ENCODE measurements around the gene PPP1R14B. TPM values are rescaled to one million over a fixed set of nuclear protein-coding genes. Genes with fewer than 3 reads are reported as not detected.

Gene PPP1R14B
- polyA plus RNA-seq, 1 donor: 62.6 TPM

DNA sequence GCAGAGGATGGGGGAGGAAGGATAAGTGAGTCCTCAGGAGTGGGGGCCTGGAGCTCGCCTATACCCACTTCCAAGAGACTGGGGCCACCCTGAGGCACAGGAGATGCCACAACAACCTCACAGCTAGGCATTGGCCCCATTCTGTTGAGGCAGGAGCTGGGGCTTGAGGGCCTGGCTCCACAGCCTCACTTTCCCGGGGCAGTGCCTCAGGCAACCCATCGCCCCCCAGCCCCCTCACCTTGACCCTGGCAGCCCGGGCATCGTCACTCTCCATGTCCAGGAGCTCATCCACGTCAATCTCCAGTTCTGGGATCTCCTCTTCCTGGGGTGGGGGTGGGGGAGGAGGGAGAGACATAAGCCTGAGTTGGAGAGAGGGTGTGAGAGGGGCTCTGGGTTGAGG, 1.8 kb downstream of the PPP1R14B start:
- Histone ChIP-seq H3K4me3 (ENCODE audit: low read length) (peak overlapping the region; percentile 83), H3K4me1 (ENCODE audit: control insufficient read depth, insufficient read depth, low read length) (peaks cover 47% of the 10 kb centered on the region), H3K9me3 (ENCODE audit: control insufficient read depth, low read depth, low read length) (no peaks in the 10 kb centered on the region), H3K27me3 (ENCODE audit: control insufficient read depth, insufficient read depth, low read length) (no peaks in the 10 kb centered on the region), H3K36me3 (ENCODE audit: control insufficient read depth, insufficient read depth, low read length) (peaks cover 16% of the 10 kb centered on the region), H3K27ac (ENCODE audit: low read length) (peak overlapping the region; percentile 89)
- no peak for DNase-seq
- WGBS (ENCODE audit: insufficient coverage, low lambda C conversion rate): no CpG with 5 or more reads among the region's 6 CpGs

DNA sequence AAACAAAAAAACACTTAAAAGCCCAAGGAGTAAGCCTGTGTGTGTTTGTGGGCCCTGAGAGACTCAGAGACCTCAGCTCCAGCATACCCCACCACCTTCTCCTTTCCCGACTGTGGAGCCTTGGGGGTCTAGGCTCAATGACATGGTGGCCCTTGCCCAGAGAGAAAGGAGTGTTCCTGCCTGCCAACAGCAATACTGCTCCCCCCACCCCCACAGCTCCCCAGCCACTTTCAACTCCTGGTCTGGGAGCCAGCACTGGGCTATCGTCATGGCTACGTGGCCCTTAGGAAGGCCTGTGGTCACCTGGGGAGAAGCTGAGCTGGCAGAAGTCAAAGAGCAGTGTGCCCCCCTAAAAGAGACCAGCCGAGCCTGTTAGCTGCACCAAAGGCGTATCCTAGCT, 2.6 kb downstream of the PPP1R14B start:
- WGBS (ENCODE audit: insufficient coverage, low lambda C conversion rate): no CpG with 5 or more reads among the region's 5 CpGs
- Histone ChIP-seq H3K36me3 (ENCODE audit: control insufficient read depth, insufficient read depth, low read length) (peaks cover 20% of the 10 kb centered on the region), H3K9me3 (ENCODE audit: control insufficient read depth, low read depth, low read length) (no peaks in the 10 kb centered on the region), H3K27ac (ENCODE audit: low read length) (no peak overlapping the region), H3K4me1 (ENCODE audit: control insufficient read depth, insufficient read depth, low read length) (peaks cover 44% of the 10 kb centered on the region), H3K4me3 (ENCODE audit: low read length) (no peak overlapping the region), H3K27me3 (ENCODE audit: control insufficient read depth, insufficient read depth, low read length) (no peaks in the 10 kb centered on the region)
- DNase-seq: no peak

DNA sequence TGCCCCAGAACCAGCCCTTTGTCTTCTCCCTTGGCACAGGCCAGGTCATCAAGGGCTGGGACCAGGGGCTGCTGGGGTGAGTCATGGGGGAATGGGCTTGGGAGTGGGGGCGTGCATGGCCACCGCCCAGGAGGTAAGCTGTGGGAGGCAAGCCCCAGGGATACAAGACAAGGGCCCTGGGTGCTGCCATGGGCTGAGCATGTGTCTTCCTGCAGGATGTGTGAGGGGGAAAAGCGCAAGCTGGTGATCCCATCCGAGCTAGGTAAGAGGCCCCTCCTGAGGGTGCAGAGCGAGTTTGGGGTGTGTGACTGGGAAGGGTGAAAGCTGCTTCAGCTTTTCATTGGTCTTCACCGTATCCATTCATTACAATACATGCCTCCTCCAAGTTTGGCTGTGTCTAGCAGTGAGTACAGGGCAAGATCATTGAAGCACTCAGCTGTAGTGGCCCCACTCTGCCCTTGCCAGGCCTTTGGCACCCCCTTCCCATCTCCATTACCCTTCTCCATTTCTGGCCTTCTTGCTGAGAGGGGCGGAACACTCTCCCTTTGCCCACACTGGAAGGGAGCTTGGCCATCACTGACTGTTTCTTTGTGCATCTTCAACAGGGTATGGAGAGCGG, 3.4 kb downstream of the PPP1R14B start:
- Histone ChIP-seq H3K36me3 (ENCODE audit: control insufficient read depth, insufficient read depth, low read length) (peaks cover 27% of the 10 kb centered on the region), H3K4me1 (ENCODE audit: control insufficient read depth, insufficient read depth, low read length) (peaks cover 38% of the 10 kb centered on the region), H3K9me3 (ENCODE audit: control insufficient read depth, low read depth, low read length) (no peaks in the 10 kb centered on the region), H3K4me3 (ENCODE audit: low read length) (no peak overlapping the region), H3K27ac (ENCODE audit: low read length) (no peak overlapping the region), H3K27me3 (ENCODE audit: control insufficient read depth, insufficient read depth, low read length) (no peaks in the 10 kb centered on the region)
- no CpG with 5 or more reads among the region's 8 CpGs for WGBS (ENCODE audit: insufficient coverage, low lambda C conversion rate)
- DNase-seq: no peak

DNA sequence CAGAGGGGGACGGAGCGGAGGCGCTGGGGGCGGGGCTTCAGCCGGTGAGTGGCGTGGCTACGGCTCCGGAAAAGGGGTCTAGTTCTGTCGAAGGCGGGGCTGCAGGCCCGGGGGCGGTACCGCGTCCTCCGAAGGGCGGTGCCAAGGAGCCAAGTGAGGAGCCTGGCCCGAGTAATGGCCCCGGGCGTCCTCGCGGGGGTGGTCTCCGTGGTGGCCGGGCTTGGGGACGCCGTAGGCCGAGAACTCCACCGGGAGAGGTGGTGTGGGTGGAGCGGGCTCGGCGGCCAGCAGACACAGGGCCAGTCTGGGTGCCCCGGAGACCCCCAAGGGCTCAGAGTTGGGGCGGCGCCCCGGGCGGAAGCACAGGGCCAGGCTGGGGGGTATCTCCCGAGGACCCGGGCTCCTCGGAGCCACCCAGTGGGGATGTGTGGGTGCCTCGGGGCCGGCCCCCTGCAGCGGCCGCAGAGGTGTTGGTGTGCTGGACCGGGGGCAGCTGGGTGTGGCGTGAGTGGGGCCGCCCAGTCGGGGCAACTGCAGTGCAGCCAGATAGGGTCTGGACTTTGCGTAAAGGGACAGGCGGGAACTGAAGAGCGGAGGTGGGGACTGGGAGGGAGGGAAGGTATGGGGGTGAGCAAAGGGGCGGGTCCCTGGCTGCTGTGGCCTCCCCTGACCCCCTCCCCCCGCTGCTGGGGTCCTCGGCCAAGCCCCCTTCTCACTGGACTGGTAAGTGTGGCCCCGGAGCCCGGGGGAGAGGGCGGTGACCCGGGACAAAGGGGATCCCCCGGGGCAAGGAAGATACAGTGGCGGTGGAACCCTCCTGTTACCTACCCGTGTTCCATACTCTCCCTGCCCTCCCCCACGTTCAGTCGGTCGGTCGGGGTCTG, 5.0 kb downstream of the PPP1R14B start:
- Histone ChIP-seq H3K9me3 (ENCODE audit: control insufficient read depth, low read depth, low read length) (no peaks in the 10 kb centered on the region), H3K4me1 (ENCODE audit: control insufficient read depth, insufficient read depth, low read length) (peaks cover 42% of the 10 kb centered on the region)
- DNase-seq: peak; percentile 82 to 100

DNA sequence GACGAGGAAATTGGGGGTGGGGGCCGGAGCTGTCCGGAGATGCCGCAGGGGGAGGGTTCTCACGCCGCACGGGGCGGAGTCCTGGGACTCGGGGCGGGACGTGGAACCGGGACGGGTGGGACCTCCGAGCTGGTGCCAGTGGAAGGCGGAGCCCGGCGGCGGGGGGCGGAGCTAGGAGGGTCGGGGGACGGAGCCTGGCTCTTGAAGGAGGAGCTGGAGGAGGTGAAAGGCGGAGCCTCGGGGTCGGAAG, 5.6 kb downstream of the PPP1R14B start:
- H3K36me3 ChIP-seq (ENCODE audit: control insufficient read depth, insufficient read depth, low read length): peaks cover 33% of the 10 kb centered on the region
- peak overlapping the region; percentile 95 for H3K4me3 ChIP-seq (ENCODE audit: low read length)
- H3K27ac ChIP-seq (ENCODE audit: low read length): peak overlapping the region; percentile 100
- DNase-seq: peak in 1 of 2 donors; percentile 100
- no peaks in the 10 kb centered on the region for H3K27me3 ChIP-seq (ENCODE audit: control insufficient read depth, insufficient read depth, low read length)
- H3K9me3 ChIP-seq (ENCODE audit: control insufficient read depth, low read depth, low read length): no peaks in the 10 kb centered on the region
- WGBS (ENCODE audit: insufficient coverage, low lambda C conversion rate): no CpG with 5 or more reads among the region's 24 CpGs
- H3K4me1 ChIP-seq (ENCODE audit: control insufficient read depth, insufficient read depth, low read length): peaks cover 44% of the 10 kb centered on the region

More for the DNA sequence above, 5.0 kb downstream of the PPP1R14B start:
- peak overlapping the region; percentile 100 for H3K27ac ChIP-seq (ENCODE audit: low read length)
- no CpG with 5 or more reads among the region's 63 CpGs for WGBS (ENCODE audit: insufficient coverage, low lambda C conversion rate)
- H3K27me3 ChIP-seq (ENCODE audit: control insufficient read depth, insufficient read depth, low read length): no peaks in the 10 kb centered on the region
- H3K36me3 ChIP-seq (ENCODE audit: control insufficient read depth, insufficient read depth, low read length): peaks cover 33% of the 10 kb centered on the region
- peak overlapping the region; percentile 95 for H3K4me3 ChIP-seq (ENCODE audit: low read length)

DNA sequence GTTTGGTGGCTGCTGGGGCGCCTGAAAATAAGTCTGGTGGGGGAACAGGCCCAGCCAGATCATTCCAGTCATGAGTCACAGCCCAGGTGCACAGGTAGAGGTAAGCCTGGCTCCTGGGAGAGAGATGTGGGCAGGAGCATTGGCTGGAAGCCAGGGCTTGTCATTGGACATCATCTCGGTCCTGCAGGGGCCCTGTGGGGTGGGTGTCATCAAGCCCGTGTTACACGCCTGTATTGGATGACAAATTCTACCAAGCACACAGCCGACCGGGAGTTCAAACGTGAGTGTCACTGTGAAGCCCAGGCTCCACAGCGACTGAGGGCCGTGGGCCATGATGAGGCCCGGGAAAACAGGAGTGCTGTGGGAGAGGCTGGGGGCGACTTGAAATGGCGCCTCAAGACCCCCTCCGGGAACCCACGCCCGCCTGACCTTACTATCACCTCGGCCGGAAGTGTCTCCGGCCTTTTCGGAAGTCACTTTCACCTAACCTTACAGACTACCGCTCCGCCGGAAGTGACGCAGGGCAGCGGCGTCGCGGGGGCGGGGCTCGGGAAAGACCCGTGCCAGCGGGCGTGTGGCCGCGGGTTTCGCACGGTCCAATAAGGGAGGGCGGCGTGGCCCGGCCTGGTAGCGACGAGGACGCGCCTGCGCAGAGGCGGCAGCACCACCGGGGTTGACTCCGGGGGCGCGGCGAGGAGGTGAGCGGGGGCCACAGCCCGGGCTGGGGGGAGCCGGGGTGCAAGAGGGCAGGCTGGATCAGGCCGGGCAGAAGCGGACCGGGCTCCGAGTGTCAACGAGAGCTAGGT, 6.1 kb downstream of the PPP1R14B start, which contains the start of gene FKBP2:
FKBP2 (plus strand) TSS at position 661 of the 806 bp plus-strand sequence. CDS start 1,293 bp downstream, outside the sequence.
- Histone ChIP-seq H3K9me3 (ENCODE audit: control insufficient read depth, low read depth, low read length) (no peaks in the 10 kb centered on the region), H3K27ac (ENCODE audit: low read length) (peak within 1 kb of the TSS; percentile 100), H3K27me3 (ENCODE audit: control insufficient read depth, insufficient read depth, low read length) (no peaks in the 10 kb centered on the region), H3K4me3 (ENCODE audit: low read length) (peak within 1 kb of the TSS; percentile 95), H3K4me1 (ENCODE audit: control insufficient read depth, insufficient read depth, low read length) (peaks cover 48% of the 10 kb centered on the region), H3K36me3 (ENCODE audit: control insufficient read depth, insufficient read depth, low read length) (peaks cover 37% of the 10 kb centered on the region)
- no CpG with 5 or more reads among the region's 58 CpGs for WGBS (ENCODE audit: insufficient coverage, low lambda C conversion rate)
- DNase-seq: peak; percentile 98 to 99

DNA sequence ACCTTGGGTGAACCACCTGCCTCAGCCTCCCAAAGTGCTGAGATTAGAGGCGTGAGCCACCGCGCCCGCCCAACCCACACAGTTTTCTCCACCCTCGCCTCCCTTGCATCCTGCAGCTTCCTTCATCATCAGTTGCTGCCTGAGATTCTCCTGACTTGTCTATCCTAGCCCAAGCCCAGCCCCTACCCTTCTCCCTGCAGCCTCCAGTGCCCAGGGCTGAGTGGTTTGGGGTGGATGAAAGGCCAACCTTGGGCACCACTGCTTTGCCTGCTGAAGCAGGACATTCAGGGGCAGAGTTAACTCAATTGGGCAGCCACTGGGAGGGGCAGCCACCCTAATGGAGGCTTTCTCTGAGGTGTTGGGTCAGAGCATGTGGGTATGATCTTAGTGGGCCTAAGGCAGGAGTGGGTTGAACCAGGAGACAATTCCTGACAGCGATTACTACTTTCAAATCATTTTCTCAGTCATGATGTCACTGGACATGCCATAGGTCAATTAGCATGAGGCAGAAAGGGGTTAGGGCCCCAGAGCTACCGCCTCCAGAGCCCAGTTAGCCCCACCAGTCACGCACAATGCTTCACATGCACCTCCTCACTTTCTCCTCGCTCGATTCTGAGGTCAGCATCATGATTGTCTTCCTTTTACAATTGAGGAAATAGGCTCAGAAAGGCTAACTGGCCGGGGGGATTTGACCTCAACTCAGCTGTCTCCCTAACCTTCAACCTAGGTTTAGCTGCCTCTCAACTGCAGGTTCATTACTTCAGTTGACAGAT, 6.9 kb downstream of the PPP1R14B start:
- Histone ChIP-seq H3K4me1 (ENCODE audit: control insufficient read depth, insufficient read depth, low read length) (peaks cover 50% of the 10 kb centered on the region), H3K27ac (ENCODE audit: low read length) (peak overlapping the region; percentile 100), H3K9me3 (ENCODE audit: control insufficient read depth, low read depth, low read length) (no peaks in the 10 kb centered on the region), H3K4me3 (ENCODE audit: low read length) (peak overlapping the region; percentile 95), H3K36me3 (ENCODE audit: control insufficient read depth, insufficient read depth, low read length) (peaks cover 37% of the 10 kb centered on the region), H3K27me3 (ENCODE audit: control insufficient read depth, insufficient read depth, low read length) (no peaks in the 10 kb centered on the region)
- DNase-seq: no peak
- 83% methylated on average over 1 of the region's 11 CpGs for WGBS (ENCODE audit: insufficient coverage, low lambda C conversion rate)

DNA sequence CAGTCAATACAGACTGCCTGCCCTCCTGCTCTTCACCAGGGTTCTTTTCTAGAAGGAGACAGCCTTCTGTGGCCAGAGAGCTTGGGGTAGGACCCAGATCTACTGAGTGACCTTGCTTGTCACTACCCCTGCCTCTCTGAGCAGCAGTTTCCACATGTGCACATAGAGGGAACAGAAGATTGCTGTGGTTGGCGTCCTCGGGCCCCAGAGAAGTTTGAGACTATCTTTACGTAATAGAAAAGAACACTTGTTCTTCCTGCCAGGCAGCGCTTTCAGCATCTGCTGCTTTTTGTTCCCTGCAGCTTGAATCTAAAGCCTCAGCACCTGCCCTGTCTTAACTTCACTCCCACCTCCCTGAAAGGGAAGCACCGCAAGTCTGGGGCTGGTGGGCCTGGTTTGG, 7.7 kb downstream of the PPP1R14B start:
- Histone ChIP-seq H3K27me3 (ENCODE audit: control insufficient read depth, insufficient read depth, low read length) (no peaks in the 10 kb centered on the region), H3K4me3 (ENCODE audit: low read length) (no peak overlapping the region), H3K27ac (ENCODE audit: low read length) (peak overlapping the region; percentile 14), H3K9me3 (ENCODE audit: control insufficient read depth, low read depth, low read length) (no peaks in the 10 kb centered on the region), H3K4me1 (ENCODE audit: control insufficient read depth, insufficient read depth, low read length) (peaks cover 48% of the 10 kb centered on the region), H3K36me3 (ENCODE audit: control insufficient read depth, insufficient read depth, low read length) (peaks cover 33% of the 10 kb centered on the region)
- no peak for DNase-seq
- no CpG with 5 or more reads among the region's 5 CpGs for WGBS (ENCODE audit: insufficient coverage, low lambda C conversion rate)

DNA sequence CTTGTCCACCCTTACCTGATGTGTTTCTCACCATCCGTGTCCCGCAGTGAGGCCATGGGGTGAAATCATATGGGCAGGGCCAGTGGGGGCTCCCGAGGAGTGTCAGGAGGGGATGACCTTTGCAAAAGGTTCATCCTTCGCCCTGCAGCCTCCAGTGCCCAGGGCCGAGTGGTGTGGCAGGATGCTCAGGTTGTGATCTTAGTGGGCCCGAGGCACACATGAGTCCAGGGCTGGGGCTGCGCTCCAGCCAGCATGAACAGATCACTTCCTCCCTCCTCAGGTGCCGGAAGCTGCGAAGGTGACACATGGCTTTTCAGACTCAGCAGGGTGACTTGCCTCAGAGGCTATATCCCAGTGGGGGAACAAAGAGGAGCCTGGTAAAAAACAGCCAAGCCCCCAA, 8.7 kb downstream of the PPP1R14B start:
- Histone ChIP-seq H3K36me3 (ENCODE audit: control insufficient read depth, insufficient read depth, low read length) (peaks cover 24% of the 10 kb centered on the region), H3K27ac (ENCODE audit: low read length) (peak overlapping the region; percentile 1), H3K27me3 (ENCODE audit: control insufficient read depth, insufficient read depth, low read length) (no peaks in the 10 kb centered on the region), H3K4me3 (ENCODE audit: low read length) (no peak overlapping the region), H3K4me1 (ENCODE audit: control insufficient read depth, insufficient read depth, low read length) (peaks cover 46% of the 10 kb centered on the region), H3K9me3 (ENCODE audit: control insufficient read depth, low read depth, low read length) (no peaks in the 10 kb centered on the region)
- DNase-seq: no peak
- no CpG with 5 or more reads among the region's 9 CpGs for WGBS (ENCODE audit: insufficient coverage, low lambda C conversion rate)

Measured in large intestine (tissue), 3 donors.